ENCODE results near the gene RPL13A.

DNA sequence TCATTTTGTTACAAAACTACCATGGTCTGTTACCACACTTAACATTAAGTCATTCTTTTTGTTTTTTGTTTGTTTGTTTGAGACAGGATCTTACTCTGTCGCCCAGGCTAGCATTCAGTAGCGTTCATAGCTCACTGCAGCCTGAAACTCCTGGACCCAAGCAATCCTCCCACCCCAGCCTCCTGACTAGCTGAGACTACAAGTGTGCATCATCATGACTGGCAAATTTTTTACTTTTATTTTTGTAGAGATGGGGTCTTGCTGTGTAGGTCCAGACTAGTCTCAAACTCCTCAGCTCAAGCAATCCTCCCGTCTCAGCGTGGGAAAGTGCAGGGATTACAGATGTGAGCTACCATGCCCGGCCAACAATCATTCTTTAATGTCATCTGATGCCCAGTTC, 31.1 kb upstream of the RPL13A start:
- TF ChIP-seq CTCF (IDR thresholded peaks at IDR 0.05; ENCODE audit: extremely low read depth in 1 of 2, insufficient read depth in 1 of 2, low read depth in 1 of 2, low read length in 2 of 2) (no peak), EZH2 (IDR thresholded peaks at IDR 0.05; ENCODE audit: borderline replicate concordance, low read depth, low read length, severe bottlenecking) (no peak), POLR2A (IDR thresholded peaks at IDR 0.05; ENCODE audit: low read depth, low read length) (no peak), MAX (IDR thresholded peaks at IDR 0.05; ENCODE audit: insufficient read depth, insufficient read length) (no peak), POLR2AphosphoS5 (IDR thresholded peaks at IDR 0.05; ENCODE audit: insufficient read depth, low read depth, low read length) (no peak), MYC (IDR thresholded peaks at IDR 0.05; ENCODE audit: low read depth, low read length) (no peak)
